Transverse colon (tissue), 4 donors: ENCODE data around the gene RALGAPA2. TPM values are rescaled to one million over a fixed set of nuclear protein-coding genes. Genes with fewer than 3 reads are reported as not detected.

Source experiments
- DNase-seq: peaks from one replicate; pipeline ENCODE4 v3.0.0-alpha.2; 2019
- H3K27ac ChIP-seq, 4 donors: fragments of 200-600 bp; sonication (generic); 2 replicates each; pipeline ENCODE4 v1.5.1; 2016 to 2018; ENCODE audit warnings: inconsistent platforms in 4 of 4
- H3K27me3 ChIP-seq: fragments of 200-600 bp; sonication (generic); 2 replicates; pipeline ENCODE4 v1.5.1; 2017; ENCODE audit warnings: inconsistent platforms
- H3K36me3 ChIP-seq, 4 donors: fragments of 200-600 bp; sonication (generic); 2 replicates each; pipeline ENCODE4 v1.5.1; 2017 to 2019; ENCODE audit warnings: inconsistent platforms in 4 of 4
- H3K4me1 ChIP-seq, 4 donors: fragments of 200-600 bp; sonication (generic); 2 replicates each; pipeline ENCODE4 v1.5.1; 2017 to 2020; ENCODE audit warnings: inconsistent platforms in 4 of 4
- H3K4me3 ChIP-seq, 4 donors: fragments of 200-600 bp; sonication (generic); 1 replicate in 1 of 4; 2 replicates in 3 of 4; pipeline versions ENCODE4 v1.5.1 to v1.6.1; 2017 to 2019; ENCODE audit warnings: inconsistent platforms in 4 of 4
- H3K9me3 ChIP-seq, 2 donors: fragments of 200-600 bp; sonication (generic); 2 replicates each; pipeline ENCODE4 v1.5.1; 2017 to 2019; ENCODE audit warnings: inconsistent platforms in 2 of 2
- CTCF ChIP-seq, 5 experiments: fragments of 200-600 bp in 3 of 5; fragments of 450-650 bp in 2 of 5; sonication (generic) in 3 of 5; IDR thresholded peaks; 1 replicate in 2 of 5; 2 replicates in 3 of 5; pipeline ENCODE4 v1.5.1; 2016 to 2017; ENCODE audit warnings: antibody characterized with exemption in 5 of 5, inconsistent platforms in 3 of 5, mild to moderate bottlenecking in 2 of 5, moderate library complexity in 1 of 5
- EP300 ChIP-seq: sonication (generic); formaldehyde crosslinking; IDR thresholded peaks from one replicate; pipeline ENCODE4 v1.6.1; 2017; ENCODE audit warnings: antibody characterized with exemption, low read depth
- POLR2A ChIP-seq: fragments of 450-650 bp; IDR thresholded peaks from one replicate; pipeline ENCODE4 v1.6.1; 2016; ENCODE audit warnings: antibody characterized with exemption, mild to moderate bottlenecking, moderate library complexity
- POLR2AphosphoS5 ChIP-seq, 3 donors: sonication (generic); formaldehyde crosslinking; IDR thresholded peaks; one replicate each; pipeline ENCODE4 v1.6.1; 2016; ENCODE audit warnings: antibody characterized with exemption in 3 of 3
- WGBS, 2 donors: methylation state at CpG; one replicate each; pipeline ENCODE4 v1.1.5; 2018; ENCODE audit warnings: low coverage in 1 of 2; 5-methylcytosine and 5-hydroxymethylcytosine counted together
- in situ Hi-C, 4 donors: fragments of 200-750 bp; cut with MboI; loops; one replicate each; pipeline versions ENCODE4 v1.15.0 to v1.15.1; 2017; ENCODE audit warnings: low sequenced_read_pairs in 3 of 4, low pct_ligation_motif_present in 1 of 4, low pct_unique_long_range_greater_than_20kb in 1 of 4
- intact Hi-C: fragments of 100-400 bp; cut with DNase I; formaldehyde crosslinking; loops from one replicate; pipeline ENCODE4 v1.15.1; 2023; ENCODE audit warnings: low total_unique reads
- total RNA-seq, 4 donors: library from RNA; depleted of rRNA; stranded (reverse); fragments of >200 nt; gene quantifications; one replicate each; pipeline ENCODE4 v1.1.0, GENCODE V29; 2016

Gene RALGAPA2
- total RNA-seq, 4 donors from 2014 or later: 29.5 to 84.0 (median 66.5) TPM

GRCh38 chr20:20755231-20755630, 42.8 kb upstream of the RALGAPA2 start:
- no peak for DNase-seq
- TF ChIP-seq CTCF (IDR thresholded peaks at IDR 0.05) (no peak), POLR2AphosphoS5 (IDR thresholded peaks at IDR 0.05) (no peak), EP300 (no peak), POLR2A (no peak)
- peaks cover 3 to 36% (median 14%) of the 10 kb centered on the region in 4 donors for H3K4me1 ChIP-seq
- 85% methylated on average over 2 to 4 of the region's 4 CpGs for WGBS, 2 donors
- no peak overlapping the region for H3K4me3 ChIP-seq
- H3K36me3 ChIP-seq: no peaks in the 10 kb centered on the region
- no peaks in the 10 kb centered on the region for H3K27me3 ChIP-seq
- H3K27ac ChIP-seq: no peak overlapping the region
- in situ Hi-C loops (no loop called here), intact Hi-C loops (no loop called here)
- no peaks in the 10 kb centered on the region for H3K9me3 ChIP-seq

GRCh38 chr20:20754714-20755113, 42.3 kb upstream of the RALGAPA2 start:
- no peak for DNase-seq
- 76% methylated on average over 3 of the region's 3 CpGs; no CpG with 5 or more reads in 1 of the 2 donors for WGBS, 2 donors
- Histone ChIP-seq H3K27me3 (no peaks in the 10 kb centered on the region), H3K36me3 (no peaks in the 10 kb centered on the region), H3K4me3 (no peak overlapping the region), H3K27ac (no peak overlapping the region), H3K9me3 (no peaks in the 10 kb centered on the region), H3K4me1 (peaks cover 3 to 31% (median 13%) of the 10 kb centered on the region in 4 donors)
- intact Hi-C loops (no loop called here), in situ Hi-C loops (no loop called here)
- TF ChIP-seq EP300: no peak
- TF ChIP-seq POLR2A: no peak
- no peak for TF ChIP-seq POLR2AphosphoS5 (IDR thresholded peaks at IDR 0.05)

GRCh38 chr20:20752712-20753111, 40.3 kb upstream of the RALGAPA2 start:
- Histone ChIP-seq H3K27me3 (no peaks in the 10 kb centered on the region), H3K4me3 (no peak overlapping the region), H3K36me3 (no peaks in the 10 kb centered on the region), H3K9me3 (no peaks in the 10 kb centered on the region), H3K27ac (peak overlapping the region; percentile 16 to 43 (median 33)), H3K4me1 (peaks cover 0 to 21% (median 7%) of the 10 kb centered on the region in 4 donors)
- in situ Hi-C loops: no loop called here
- intact Hi-C loops: no loop called here
- no peak for TF ChIP-seq CTCF (IDR thresholded peaks at IDR 0.05)
- TF ChIP-seq POLR2AphosphoS5 (IDR thresholded peaks at IDR 0.05): no peak
- TF ChIP-seq EP300: no peak
- no peak for TF ChIP-seq POLR2A
- DNase-seq: no peak
- WGBS, 2 donors: 40 to 46% methylated on average over 4 to 5 of the region's 5 CpGs

GRCh38 chr20:20747298-20747697, 34.9 kb upstream of the RALGAPA2 start:
- in situ Hi-C loops (no loop called here), intact Hi-C loops (no loop called here)
- Histone ChIP-seq H3K4me3 (no peak overlapping the region), H3K27me3 (no peaks in the 10 kb centered on the region), H3K4me1 (peaks cover 11 to 32% (median 21%) of the 10 kb centered on the region in 4 donors), H3K36me3 (no peaks in the 10 kb centered on the region), H3K9me3 (no peaks in the 10 kb centered on the region), H3K27ac (no peak overlapping the region)
- DNase-seq: no peak
- 71 to 78% methylated on average over 1 of the region's 1 CpG for WGBS, 2 donors
- TF ChIP-seq CTCF (IDR thresholded peaks at IDR 0.05) (no peak), EP300 (no peak), POLR2A (no peak), POLR2AphosphoS5 (IDR thresholded peaks at IDR 0.05) (no peak)
